HFF-Myc (cell line): Measurements from ENCODE around the gene GABARAPL1.

Source experiments
- DNase-seq: peaks from one replicate; pipeline ENCODE4 v3.0.0-alpha.2; 2011; ENCODE audit warnings: low read depth; ENCODE audit errors: extremely low read depth
- H3K4me3 ChIP-seq: replicated peaks from 2 replicates; pipeline ENCODE4 v1.5.1; 2011; ENCODE audit warnings: low read depth, mild to moderate bottlenecking, control low read depth, low read length
- TF ChIP-seq, protein P1 (sequence below): IDR thresholded peaks from 2 replicates; pipeline ENCODE4 v1.5.1; 2012; ENCODE audit warnings: mild to moderate bottlenecking, low read depth, low read length, control low read depth; ENCODE audit errors: missing control alignments

Gene GABARAPL1

DNA sequence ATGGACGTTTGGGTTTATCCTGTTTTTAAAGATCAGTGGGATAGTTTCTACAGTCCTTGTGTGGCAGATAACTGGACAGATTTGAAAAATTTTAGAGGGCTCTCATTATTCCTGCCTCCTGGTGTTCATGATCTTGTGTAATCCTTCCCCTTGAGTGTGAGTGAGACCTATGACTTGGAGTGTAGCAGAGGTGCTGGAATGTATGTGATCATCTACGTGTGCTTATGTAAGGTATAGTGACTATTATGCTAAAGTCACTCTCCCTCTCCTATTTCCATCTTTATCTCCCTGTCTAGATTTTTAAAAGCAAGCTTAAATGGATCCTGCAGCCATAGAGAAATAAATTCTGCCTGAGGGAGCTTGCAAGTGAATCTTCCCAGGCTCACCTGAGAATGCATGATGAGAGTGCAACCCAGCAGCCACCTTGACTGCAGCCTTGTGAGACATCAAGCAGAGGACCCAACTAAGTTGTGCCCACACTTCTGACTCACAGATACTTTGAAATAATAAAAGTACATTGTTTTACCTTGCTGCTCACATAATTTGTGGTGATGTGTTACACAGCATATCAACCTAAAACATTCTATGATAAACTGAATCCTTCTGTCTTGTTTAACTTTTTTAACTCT lies 37.6 kb upstream of the GABARAPL1 start:
- H3K4me3 ChIP-seq = no peak overlapping the region
- TF ChIP-seq, protein P1, sequence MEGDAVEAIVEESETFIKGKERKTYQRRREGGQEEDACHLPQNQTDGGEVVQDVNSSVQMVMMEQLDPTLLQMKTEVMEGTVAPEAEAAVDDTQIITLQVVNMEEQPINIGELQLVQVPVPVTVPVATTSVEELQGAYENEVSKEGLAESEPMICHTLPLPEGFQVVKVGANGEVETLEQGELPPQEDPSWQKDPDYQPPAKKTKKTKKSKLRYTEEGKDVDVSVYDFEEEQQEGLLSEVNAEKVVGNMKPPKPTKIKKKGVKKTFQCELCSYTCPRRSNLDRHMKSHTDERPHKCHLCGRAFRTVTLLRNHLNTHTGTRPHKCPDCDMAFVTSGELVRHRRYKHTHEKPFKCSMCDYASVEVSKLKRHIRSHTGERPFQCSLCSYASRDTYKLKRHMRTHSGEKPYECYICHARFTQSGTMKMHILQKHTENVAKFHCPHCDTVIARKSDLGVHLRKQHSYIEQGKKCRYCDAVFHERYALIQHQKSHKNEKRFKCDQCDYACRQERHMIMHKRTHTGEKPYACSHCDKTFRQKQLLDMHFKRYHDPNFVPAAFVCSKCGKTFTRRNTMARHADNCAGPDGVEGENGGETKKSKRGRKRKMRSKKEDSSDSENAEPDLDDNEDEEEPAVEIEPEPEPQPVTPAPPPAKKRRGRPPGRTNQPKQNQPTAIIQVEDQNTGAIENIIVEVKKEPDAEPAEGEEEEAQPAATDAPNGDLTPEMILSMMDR = no peak
- no peak for DNase-seq

- TF ChIP-seq, protein P1 = no peak
- no peak for DNase-seq
- H3K4me3 ChIP-seq = no peak overlapping the region
Observed at GRCh38 chr12:10175846-10176636, 36.6 kb upstream of the GABARAPL1 start.

DNA sequence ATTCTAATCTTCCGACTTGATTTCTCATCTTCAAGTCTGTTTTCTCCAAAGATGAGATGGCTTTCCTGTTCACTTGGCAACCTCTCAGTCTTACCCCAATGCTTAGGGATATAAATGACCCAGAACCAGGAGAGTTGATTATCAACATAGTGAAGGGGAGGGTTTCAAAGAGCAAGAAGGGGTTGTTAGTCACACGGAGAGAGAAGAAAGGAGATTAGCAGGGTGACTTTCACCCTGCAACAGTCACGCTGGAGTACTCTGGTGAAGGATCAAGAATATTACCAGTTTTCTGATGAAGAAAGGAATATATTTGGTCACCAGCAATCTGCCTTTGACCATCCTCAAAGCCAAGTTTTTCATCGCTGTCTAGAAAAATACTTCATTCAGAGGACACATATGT lies 33.9 kb upstream of the GABARAPL1 start, which contains the start of gene TMEM52B:
TSS of gene TMEM52B (plus strand) at position 212 of the 400 bp plus-strand sequence. CDS start 543 bp downstream, outside the sequence.
- TF ChIP-seq, protein P1 = no peak
- H3K4me3 ChIP-seq = no peak within 1 kb of the TSS
- DNase-seq = no peak

GRCh38 chr12:10179776-10180181 lies 32.9 kb upstream of the GABARAPL1 start:
- no peak overlapping the region for H3K4me3 ChIP-seq
- DNase-seq = no peak
- TF ChIP-seq, protein P1 = no peak

DNA sequence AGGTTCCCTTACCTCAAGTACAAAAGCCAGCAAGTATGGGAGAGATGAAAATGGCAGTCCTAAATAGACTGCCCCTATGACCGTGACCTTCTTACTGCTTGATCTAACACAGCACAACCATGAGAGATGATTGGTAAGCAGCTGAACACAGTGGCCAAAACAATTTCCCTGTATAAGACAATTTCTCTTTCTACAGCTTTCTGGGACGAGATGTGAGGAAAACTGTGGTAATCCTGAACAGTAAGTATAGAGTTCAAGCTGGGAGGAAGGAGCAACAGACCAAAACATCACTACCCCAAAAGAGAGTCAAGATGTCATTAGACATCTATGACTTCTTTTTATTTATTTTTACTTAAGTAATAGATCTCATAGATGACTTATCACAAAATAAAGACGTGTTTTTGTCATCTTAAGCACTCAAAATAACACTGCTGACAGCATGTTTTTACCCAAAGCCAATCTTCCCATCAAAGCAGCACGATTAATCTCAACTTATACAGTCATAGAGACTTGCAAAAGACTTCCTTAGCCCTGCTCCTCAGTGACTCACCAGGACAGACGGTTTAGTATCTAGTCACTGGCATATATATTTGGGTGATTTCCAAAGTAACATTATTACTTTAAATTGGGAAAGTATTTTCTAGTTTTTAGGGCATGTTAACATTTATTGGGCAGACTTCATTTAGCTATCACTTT lies 30.2 kb upstream of the GABARAPL1 start:
- no peak for DNase-seq
- TF ChIP-seq, protein P1 = no peak
- H3K4me3 ChIP-seq = no peak overlapping the region

- DNase-seq = no peak
- TF ChIP-seq, protein P1 = no peak
- H3K4me3 ChIP-seq = no peak overlapping the region
Observed at GRCh38 chr12:10184261-10184843, 28.3 kb upstream of the GABARAPL1 start.
